NCI-H748 treated with DMSO at 0.1 percent for 48 hours (cell line): ENCODE results near the gene LTK.

Experiments
- DNase-seq: peaks from one replicate; lab custom pipeline; 2025; lab: John Stamatoyannopoulos, UW

LTK gene

DNA sequence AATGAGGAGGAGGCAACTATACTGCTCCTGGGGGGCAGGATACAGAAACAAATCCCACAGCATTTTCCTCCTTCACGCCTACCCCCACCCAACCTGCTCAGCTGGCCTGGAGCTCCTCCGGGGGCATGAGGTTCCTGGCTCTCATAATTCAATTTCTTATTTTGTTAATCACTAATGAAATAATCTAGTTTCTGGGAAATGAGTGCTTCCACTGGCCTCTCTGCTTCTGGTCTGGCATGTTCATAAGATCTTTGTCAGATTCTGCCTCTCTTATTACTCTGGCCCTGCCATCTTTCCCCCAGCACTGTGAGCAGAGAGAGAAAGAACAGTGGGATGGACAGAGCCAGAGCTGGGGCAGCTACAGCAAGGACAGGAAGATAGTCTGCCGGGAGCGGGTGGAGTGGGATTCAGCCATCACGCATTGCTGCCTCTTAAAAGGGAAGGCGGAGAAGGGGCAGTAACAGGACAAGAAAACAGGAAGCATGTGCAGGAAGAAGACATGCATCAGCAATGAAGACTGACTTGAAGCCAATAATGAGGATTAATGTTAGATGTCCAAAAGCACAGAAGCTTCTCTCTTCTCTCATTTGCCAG is 16.8 kb upstream of the LTK start:
- no peak for DNase-seq

DNA sequence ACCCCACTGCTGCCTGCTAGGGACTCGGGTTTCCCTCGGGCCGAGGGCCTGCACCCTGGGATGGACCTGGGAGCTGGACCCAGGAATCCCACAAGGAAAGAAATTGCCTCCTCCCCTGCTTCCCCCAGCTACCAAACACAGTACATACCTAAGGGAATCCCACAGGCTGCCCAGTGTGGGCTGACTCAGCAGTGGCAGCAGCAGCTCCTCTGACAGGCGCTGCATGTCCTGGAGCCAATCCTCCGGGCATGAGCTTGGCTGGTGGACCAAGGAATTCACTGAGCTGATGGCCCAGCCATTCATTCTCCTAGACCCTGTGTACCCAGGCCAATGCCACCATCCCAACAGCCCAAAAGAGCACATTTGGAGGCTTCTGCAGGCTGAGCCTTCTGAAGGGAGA is 9.5 kb upstream of the LTK start:
- no peak for DNase-seq

DNA sequence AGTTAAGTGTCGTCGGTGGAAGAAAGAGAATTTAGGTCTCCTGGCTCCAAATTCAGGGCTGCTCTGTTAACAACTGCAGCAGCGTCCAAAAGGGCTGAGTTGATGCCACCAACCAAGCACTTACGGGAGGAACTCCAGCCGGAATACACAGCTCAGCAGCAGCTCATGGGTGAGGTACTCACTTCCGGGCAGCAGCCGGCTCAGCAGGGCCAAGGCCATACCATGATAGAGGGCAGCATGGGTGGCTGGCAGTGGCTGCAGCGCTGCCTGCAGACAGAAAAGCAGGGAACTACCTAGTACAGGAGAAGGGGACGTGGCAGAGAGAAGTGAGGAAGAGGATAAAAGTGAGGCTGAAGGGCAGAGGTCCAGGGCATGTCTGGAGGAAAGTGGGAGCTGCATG is 8.0 kb upstream of the LTK start:
- DNase-seq: no peak

DNA sequence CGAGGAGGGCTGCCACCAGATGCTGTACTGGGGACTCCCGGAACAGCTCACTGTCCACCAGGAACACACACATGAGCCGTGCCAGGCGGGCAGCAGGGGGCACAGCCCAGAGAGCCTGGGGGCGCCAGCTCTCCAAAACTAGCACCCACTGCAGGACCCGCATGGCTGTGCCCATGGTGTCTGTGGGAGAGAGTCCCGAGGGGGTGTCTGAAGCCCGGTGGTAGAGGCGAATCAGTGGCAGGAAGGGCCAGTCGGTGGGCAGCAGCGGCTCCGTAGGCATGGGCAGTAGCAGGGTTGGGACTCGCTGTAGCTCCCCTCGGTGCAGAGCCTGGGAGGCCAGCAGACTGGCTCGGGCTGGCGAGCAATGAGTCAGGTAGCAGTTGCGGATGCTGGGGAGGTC is 7.0 kb upstream of the LTK start:
- DNase-seq: no peak

DNA sequence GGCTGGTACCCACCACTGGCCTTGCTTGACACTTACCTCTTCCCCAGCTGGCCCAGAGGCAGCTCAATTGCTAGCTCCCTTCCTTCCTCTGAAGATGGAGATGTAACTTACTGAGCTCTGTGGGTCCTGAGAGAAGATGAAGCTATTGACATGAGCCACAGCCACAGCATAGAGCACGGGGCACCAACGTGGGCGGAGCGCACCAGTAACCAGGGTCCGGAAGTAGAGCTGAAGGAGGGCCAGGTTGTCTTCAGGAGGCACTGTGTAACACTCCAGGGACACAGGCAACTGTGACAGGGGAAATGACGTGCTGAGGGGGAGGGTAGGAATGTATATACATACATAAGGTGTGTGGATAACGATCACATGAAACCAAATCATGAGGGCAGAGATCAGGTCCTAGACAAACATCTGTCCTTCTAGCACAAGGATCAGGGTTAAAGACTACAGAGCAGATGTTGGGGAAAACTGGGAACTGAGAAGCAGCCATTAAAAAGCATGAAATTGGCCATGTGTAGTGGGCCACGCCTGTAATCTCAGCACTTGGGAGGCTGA is 4.3 kb upstream of the LTK start:
- no peak for DNase-seq

DNA sequence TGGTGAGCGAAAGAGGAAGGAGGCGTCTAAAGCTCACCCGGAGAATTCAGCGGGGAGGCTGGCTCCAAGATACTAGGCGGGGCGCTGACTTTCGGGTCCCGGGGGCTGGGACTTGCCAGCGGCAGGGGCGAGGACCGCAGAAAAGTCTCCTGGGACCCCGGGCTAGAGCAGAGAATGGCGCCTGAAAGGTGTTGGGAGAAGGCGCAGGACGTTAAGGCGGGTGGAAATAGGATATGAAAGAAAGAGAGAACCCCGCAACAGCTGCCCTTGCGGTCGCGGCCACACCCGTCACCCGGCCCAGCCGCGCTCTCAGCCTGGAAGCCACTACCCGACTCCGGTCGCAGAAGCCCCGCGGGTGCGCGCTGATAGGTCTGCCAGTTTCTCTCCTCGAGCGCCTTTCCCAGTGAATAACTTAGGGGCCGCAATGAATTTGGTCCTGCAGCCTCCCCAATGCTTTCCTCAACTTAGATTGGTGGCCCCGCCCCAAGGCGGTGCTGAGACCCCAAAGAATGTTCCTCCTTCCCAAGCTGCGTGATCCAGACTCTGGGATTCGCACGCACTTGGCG is 604 bp downstream of the LTK start:
- DNase-seq: no peak

DNA sequence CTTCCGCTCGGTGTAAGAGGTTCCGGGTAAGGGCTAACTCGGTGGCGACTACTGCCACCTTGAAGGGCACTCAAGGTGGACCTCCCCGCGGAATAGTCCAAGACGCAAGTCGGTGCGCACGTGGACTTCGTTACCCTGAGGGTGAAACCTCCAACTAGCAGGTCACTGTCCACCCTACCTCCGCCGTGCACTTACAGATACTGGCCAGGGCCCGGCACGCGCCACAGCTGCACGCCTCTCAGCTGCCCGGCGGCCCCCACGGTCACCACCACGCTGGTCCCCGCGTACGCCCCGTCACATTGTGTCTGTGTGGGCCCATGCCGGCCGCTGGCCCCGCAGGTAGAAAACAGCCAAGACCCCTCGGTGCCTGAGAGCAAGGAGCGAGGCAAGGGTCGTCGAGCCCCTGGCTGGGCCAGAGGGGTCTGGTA is 1.1 kb downstream of the LTK start:
- no peak for DNase-seq

DNA sequence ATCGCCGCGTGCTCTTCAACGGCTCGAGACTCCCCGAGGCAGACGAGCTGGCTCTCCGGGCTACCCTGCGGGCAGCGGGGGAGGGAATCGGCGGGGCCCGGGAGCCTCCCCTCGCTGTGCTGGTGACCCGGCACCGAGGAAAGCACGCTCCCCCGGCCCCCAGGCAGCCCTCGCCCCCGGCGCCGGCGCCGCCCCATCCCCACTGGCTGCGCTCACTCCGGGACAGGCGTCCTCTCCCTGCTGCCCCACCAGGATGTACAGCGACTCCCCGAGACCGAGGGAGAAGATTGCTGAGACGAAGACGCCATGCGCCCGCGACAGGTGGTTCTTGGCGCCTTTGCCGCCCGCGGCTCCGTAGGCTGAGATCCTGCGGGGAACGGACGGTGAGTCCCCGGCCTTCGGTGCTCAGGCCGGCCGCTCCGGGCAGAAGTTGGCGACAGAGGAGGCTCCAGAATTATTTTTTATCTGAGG is 1.7 kb downstream of the LTK start:
- DNase-seq: no peak

DNA sequence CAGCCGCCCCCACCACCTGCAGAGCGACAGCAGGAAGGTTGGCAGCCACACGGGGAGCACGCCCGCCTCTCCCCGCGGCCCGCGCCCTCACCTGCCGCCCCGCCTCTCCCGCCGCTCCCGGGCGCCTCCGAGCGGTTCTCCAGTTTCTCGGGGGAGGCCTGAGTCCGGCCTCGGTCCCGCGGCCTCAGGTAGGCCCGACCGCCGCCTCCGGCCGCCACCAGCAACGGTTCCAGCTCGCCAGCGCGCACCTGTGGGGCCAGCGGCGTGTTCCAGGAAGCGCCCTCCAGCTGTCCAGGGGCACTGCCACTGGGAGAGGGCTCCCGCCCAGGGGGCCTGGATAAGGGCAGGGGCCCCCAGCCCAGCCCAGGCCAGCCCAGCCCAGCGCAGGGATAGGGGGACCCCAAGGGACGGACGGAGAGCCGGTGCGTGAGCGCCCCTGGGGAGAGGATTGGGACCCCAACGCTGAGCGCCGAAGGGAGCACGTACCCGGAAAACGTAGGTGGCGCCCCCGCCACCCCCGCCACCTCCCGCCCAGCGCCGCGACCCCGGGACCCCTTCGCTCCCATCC is 2.2 kb downstream of the LTK start:
- no peak for DNase-seq

DNA sequence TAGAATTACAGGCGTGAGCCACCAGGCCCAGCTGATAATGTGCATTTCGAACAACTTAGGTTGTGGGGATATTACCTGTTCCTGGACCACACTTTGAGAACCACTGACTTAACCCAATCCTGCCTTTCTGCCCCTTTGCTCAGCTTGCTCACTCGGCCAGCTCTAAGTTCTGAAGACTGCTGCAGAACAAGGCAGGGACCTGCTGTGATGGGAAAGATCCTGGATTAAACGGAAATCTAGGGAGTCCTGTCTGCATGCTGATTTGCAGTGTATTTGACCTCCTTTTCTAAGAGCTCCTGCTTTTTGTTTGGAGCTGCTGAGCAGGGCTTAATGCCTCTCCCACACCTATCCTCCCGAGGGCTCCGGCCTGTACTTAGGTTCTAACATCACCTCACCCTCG is 2.9 kb downstream of the LTK start:
- no peak for DNase-seq

DNA sequence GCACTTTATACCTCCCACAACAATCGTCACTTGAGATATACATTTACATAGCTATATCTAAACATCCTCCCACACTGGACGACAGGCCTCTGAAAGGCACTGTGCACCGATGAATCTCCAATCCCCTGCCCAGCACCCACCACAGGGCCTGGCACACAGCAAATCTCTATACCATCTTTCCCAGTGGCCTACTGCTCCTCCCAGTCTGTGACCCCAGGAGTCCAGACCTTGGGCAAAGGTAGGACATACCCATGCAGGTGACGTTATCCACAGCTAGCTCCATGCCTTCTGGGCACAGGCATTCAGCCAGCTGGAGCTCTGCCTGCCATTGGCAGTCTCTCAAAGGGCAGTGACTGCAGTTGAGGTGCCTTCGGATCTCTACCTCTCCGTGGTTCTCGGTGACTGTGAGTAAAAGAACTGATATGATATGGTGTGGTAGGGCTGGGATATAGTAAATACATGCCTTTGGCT is 5.8 kb downstream of the LTK start:
- no peak for DNase-seq

DNA sequence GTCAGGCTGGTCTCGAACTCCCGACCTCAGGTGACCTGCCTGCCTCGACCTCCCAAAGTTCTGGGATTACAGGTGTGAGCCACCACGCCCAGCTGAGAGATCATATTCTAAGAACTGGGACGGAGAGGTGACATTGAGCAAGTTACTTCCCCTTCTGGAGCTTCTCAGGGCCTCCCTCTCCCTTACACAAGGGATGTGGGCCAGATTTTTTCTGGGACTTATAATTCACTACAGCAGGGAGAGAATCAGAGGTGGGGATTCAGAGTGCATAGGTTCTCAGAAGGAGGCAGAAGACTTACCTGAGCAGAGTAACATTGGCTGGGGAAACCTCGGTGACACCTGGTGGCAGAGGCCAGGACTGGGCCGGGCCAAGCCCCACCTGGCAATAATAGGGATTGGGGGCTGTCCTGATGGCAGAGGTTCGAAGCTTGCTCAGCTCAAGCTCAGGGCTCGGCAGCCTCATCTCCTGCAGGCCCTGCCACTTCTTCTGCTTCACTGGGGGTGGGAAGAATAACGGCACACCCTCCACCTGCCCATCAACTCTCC is 6.8 kb downstream of the LTK start:
- no peak for DNase-seq

DNA sequence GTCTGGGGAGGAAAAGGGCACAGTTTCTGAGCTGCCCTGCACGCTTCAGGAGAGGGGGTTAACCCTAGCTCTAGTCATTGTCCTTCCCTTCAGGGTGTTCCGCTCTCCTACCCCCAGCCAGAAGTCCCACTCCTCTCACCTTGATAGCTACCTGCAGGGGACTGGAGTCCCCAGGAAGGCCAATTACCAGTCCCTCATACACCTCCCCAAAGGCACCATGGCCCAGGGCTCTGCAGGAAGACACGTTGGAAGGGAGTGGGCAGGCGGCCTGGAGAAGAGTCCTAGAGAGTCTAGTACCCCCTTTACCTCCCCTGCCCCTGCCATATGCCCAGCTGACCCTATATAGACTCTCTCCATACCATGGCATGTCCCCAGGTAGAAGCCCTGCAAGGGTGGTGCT is 7.9 kb downstream of the LTK start:
- DNase-seq: no peak

DNA sequence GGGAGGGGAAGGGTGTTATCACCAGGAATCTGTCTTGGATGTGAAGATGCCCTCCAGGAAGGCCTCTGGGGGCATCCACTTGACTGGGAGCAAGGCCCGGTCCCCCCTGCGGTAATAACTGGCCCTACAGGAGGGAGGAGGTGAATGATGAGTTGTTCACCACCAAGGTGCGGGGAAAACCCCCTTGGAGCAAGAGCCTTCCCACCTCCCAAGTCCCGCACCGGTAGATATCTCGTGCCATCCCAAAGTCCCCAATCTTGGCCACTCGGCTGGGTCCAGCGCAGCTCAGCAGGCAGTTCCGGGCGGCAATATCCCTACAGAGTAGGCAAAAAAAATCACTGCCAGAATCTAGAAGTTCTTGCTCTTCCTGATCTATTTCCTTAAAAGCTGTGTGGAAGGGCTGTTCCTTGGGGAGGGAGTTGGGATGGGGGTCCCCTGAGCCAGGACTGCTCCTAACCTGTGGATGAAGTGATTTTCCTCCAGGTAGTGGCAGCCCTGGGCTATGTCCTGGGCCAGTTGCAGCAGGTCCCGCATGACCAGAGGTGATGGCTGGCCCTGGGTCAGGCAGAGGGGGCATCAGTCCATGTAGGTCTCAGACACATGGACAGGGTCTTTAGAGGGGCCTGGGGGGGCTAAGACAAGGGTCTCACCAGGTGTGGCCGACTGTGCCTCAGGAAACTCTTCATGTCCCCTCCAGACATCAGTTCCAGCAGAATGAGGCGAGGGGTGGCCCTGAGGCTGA is 8.7 kb downstream of the LTK start:
- no peak for DNase-seq

DNA sequence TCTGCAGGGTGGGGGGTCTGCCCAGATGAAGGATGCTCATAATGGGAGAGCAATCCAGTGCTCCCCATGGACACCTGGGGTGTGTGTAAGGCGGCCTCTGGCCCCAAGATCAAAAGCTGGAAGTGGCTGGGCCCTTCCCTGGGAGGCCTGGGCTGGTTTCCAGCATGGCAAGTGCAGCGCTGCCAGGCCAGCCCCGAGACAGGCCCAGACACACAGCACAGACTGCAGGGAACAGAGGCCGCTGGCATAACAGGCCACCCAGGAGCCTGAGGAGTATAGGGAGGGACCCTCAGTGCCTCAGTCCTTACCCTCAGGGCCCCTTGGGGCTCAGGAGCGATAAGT is 10.0 kb downstream of the LTK start:
- DNase-seq: no peak

DNA sequence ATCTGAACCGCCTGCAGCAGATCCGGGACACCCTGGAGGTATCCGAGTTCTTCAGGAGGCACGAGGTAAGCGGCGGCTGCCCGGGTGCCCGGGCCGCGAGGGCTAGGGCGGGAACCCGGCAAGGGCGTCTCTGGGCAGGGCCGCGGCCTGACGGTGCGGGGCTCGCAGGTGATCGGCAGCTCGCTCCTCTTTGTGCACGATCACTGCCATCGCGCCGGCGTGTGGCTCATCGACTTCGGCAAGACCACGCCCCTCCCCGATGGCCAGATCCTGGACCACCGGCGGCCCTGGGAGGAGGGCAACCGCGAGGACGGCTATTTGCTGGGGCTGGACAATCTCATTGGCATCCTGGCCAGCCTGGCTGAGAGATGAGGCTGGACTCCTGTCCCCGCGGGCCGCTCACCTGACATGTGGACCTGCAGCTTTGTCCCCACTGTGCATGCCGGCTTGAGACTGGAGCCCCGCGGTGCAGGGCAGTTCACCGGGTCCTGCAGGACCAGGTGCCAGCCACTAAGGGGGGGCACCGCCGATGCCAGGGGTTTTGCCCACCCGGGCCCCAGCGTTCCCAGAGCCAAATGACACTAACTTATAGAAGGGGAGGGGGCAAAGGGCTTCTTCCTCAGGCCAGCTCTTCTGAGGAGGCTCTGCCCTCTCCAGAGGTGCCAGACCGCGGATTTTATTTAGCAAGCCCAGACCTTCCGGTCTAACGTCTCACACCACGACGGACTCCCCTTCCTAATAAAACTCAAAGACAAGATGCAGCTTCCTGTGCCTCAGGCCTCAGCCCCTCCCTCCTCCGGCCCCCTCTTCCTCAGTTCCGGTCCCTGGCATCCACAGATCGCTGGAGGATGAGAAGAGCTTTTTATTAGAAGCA is 10.6 kb downstream of the LTK start:
- no peak for DNase-seq

DNA sequence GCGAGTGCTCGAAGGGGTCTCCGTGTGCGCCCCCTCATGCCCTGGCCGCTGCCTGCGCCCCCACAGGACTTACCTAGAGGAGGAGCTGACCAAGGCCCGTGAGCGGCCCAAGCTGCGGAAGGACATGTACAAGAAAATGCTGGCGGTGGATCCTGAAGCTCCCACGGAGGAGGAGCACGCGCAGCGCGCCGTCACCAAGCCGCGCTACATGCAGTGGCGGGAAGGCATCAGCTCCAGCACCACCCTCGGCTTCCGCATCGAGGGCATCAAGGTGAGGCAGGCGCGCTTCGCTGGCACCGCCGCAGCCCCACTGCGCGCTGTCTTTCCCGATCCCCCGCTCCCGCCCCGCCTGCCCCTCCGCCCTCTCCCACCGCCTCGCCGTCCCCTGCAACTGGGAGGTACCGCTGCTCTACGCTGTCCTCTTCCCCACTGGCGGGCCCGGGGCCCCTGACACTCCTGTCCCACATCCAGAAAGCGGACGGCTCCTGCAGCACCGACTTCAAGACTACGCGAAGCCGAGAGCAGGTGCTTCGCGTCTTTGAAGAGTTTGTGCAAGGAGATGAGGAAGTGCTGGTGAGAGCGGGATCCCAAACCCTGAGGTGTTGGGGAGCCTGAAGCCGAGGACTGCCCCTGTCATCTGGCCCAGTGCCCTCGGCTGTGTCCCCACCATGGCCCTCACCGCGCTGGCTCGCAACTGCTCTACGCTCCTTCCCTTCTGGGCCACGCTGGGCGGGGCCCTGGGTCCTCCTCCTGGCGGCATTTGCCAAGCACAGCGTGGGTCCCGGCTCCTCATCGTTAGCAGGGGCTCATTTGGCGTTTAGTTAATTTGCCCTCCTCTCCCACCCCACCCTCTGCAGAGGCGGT is 11.5 kb downstream of the LTK start:
- no peak for DNase-seq

DNA sequence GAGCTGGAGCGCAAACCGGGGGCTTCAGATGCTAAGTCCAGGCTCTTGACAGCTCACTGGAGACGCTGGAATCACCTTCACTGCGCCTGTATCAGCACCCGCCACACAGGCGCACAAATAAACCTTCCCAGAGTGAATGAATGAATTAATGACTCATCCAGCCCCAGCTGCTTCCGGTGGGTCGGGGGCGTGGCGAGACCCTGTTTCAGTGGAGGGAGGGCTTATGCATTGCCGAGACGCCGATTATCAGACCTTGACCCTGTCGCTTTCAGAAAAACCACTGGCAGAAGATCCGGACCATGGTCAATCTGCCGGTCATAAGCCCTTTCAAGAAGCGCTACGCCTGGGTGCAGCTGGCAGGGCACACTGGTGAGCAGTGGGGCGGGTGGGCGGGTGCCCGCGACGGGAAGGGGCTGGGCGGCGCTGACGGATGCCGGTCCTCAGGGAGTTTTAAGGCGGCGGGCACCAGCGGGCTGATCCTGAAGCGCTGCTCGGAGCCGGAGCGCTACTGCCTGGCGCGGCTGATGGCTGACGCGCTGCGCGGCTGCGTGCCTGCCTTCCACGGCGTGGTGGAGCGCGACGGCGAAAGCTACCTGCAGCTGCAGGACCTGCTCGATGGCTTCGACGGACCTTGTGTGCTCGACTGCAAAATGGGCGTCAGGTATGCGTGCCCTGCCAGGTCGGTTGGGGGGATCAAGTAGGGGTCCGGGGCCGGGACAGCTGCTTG is 12.3 kb downstream of the LTK start:
- DNase-seq: peak; percentile 4

DNA sequence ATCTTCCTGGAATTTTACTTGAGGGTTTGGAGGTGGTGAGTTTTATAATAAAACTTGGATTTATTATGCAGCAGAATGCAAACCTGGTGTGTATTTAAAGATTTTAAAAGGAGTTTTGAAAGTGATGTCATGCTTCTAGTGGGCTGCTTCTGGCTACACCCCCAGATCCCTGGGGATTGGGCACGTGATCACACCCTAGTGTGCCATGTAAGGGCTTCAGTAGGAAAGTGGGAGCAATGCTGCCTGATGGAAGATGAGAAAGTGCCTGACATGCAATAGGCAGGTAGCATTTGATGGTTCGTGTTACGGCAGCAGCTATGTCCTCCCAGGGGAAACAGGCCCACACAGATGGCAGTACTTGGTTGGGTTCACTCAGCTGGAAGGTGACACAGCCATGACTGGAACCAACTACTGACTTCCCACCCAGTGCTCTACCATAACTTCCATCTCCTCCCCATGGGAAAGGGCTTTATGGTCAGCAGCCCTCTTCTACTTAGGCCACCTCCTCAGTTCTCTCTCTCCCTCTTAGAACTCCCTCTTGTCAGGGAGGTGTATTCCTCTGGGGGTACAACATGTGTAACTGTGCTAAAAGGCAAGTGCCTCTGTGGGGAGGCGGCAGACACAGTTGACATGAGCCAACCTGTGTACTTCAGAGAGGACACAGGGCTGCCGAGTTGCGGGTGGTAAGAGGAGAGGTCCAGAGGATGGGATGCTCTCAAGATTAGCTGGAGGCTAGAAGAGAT is 14.3 kb downstream of the LTK start:
- no peak for DNase-seq
